SK-N-MC (cell line): ENCODE measurements around the gene CBX6.

Experiments used
- DNase-seq: peaks from one replicate; pipeline ENCODE4 v3.0.0-alpha.2; 2011; ENCODE audit warnings: low read depth, low spot score
- H3K27ac ChIP-seq: fragments of 200-600 bp; sonication (generic); 2 replicates; pipeline ENCODE4 v1.5.1; 2016; ENCODE audit warnings: mixed run types
- H3K36me3 ChIP-seq: fragments of 200-600 bp; sonication (generic); 2 replicates; pipeline ENCODE4 v1.6.1; 2017; ENCODE audit warnings: antibody characterized with exemption, low read length, mixed read lengths; ENCODE audit not compliant: insufficient read depth
- H3K4me3 ChIP-seq: fragments of 200-600 bp; sonication (generic); 2 replicates; pipeline ENCODE4 v1.5.1; 2016
- H3K9ac ChIP-seq: fragments of 200-600 bp; sonication (generic); 2 replicates; pipeline ENCODE4 v1.8.0; 2017; ENCODE audit warnings: mixed run types, mixed read lengths; ENCODE audit not compliant: insufficient read length
- H3K9me3 ChIP-seq: fragments of 200-600 bp; sonication (generic); 2 replicates; pipeline ENCODE4 v1.6.1; 2017; ENCODE audit warnings: low read depth, mild to moderate bottlenecking, antibody characterized with exemption, low read length, moderate library complexity, mixed read lengths
- EZH2 ChIP-seq: fragments of 200-600 bp; sonication (generic); IDR thresholded peaks from one replicate; pipeline ENCODE4 v1.6.1; 2017; ENCODE audit warnings: antibody characterized with exemption
- FOXP2 ChIP-seq: optimal IDR thresholded peaks from 2 replicates; pipeline ENCODE3; 2011; ENCODE audit warnings: mild to moderate bottlenecking, moderate library complexity; ENCODE audit not compliant: insufficient read depth; ENCODE audit errors: extremely low read length, control extremely low read depth
- POLR2AphosphoS5 ChIP-seq: IDR thresholded peaks from 2 replicates; pipeline ENCODE4 v1.6.1; 2012; ENCODE audit warnings: mild to moderate bottlenecking, low read depth, low read length, borderline replicate concordance

Gene CBX6

GRCh38 chr22:38901111-38901641 is 29.2 kb upstream of the CBX6 start:
- no peak overlapping the region for H3K4me3 ChIP-seq
- no peak for TF ChIP-seq POLR2AphosphoS5
- TF ChIP-seq FOXP2, result no peak
- TF ChIP-seq EZH2, result no peak
- H3K36me3 ChIP-seq, result no peaks in the 10 kb centered on the region
- H3K9ac ChIP-seq, result no peak overlapping the region
- no peak for DNase-seq
- H3K9me3 ChIP-seq, result peaks cover 8% of the 10 kb centered on the region; the same call in 1 of the 2 replicates
- H3K27ac ChIP-seq, result no peak overlapping the region

- no peak overlapping the region for H3K9ac ChIP-seq
- no peak overlapping the region for H3K27ac ChIP-seq
- H3K36me3 ChIP-seq, result no peaks in the 10 kb centered on the region
- TF ChIP-seq EZH2 (no peak), POLR2AphosphoS5 (no peak), FOXP2 (no peak)
- peaks cover 8% of the 10 kb centered on the region; the same call in 1 of the 2 replicates for H3K9me3 ChIP-seq
- no peak for DNase-seq
- H3K4me3 ChIP-seq, result no peak overlapping the region
Measured at GRCh38 chr22:38900677-38901076, 28.7 kb upstream of the CBX6 start.

GRCh38 chr22:38891256-38891655 is 19.2 kb upstream of the CBX6 start:
- H3K36me3 ChIP-seq, result no peaks in the 10 kb centered on the region
- no peak overlapping the region for H3K27ac ChIP-seq
- no peak overlapping the region for H3K9ac ChIP-seq
- H3K4me3 ChIP-seq, result no peak overlapping the region
- no peak for DNase-seq
- H3K9me3 ChIP-seq, result no peaks in the 10 kb centered on the region
- TF ChIP-seq POLR2AphosphoS5, result no peak
- TF ChIP-seq FOXP2, result no peak
- TF ChIP-seq EZH2, result no peak

GRCh38 chr22:38890377-38890776 is 18.4 kb upstream of the CBX6 start:
- no peak overlapping the region for H3K9ac ChIP-seq
- H3K36me3 ChIP-seq, result no peaks in the 10 kb centered on the region
- no peak overlapping the region for H3K4me3 ChIP-seq
- TF ChIP-seq EZH2, result no peak
- no peak for TF ChIP-seq POLR2AphosphoS5
- no peak for TF ChIP-seq FOXP2
- H3K9me3 ChIP-seq, result no peaks in the 10 kb centered on the region
- DNase-seq, result no peak
- H3K27ac ChIP-seq, result no peak overlapping the region

- TF ChIP-seq FOXP2 (no peak), POLR2AphosphoS5 (no peak), EZH2 (no peak)
- Histone ChIP-seq H3K36me3 (no peaks in the 10 kb centered on the region), H3K4me3 (no peak overlapping the region), H3K9me3 (no peaks in the 10 kb centered on the region), H3K9ac (no peak overlapping the region), H3K27ac (no peak overlapping the region)
- no peak for DNase-seq
Measured at GRCh38 chr22:38886333-38886732, 14.3 kb upstream of the CBX6 start.

- DNase-seq, result no peak
- H3K36me3 ChIP-seq, result no peaks in the 10 kb centered on the region
- no peak overlapping the region for H3K4me3 ChIP-seq
- no peak overlapping the region for H3K9ac ChIP-seq
- no peak overlapping the region for H3K27ac ChIP-seq
- H3K9me3 ChIP-seq, result no peaks in the 10 kb centered on the region
- TF ChIP-seq FOXP2 (no peak), POLR2AphosphoS5 (no peak), EZH2 (no peak)
Measured at GRCh38 chr22:38882972-38883622, 11.1 kb upstream of the CBX6 start.

- no peak for TF ChIP-seq FOXP2
- no peak for TF ChIP-seq EZH2
- Histone ChIP-seq H3K9me3 (no peaks in the 10 kb centered on the region), H3K27ac (no peak overlapping the region), H3K36me3 (no peaks in the 10 kb centered on the region), H3K9ac (no peak overlapping the region), H3K4me3 (no peak overlapping the region)
- DNase-seq, result no peak
Measured at GRCh38 chr22:38881997-38882879, 10.2 kb upstream of the CBX6 start.

GRCh38 chr22:38881464-38881871 is 9.5 kb upstream of the CBX6 start:
- no peak for TF ChIP-seq POLR2AphosphoS5
- no peak for TF ChIP-seq EZH2
- TF ChIP-seq FOXP2, result no peak
- Histone ChIP-seq H3K9ac (no peak overlapping the region), H3K4me3 (no peak overlapping the region), H3K36me3 (no peaks in the 10 kb centered on the region), H3K9me3 (no peaks in the 10 kb centered on the region), H3K27ac (no peak overlapping the region)
- DNase-seq, result no peak
